Heart right ventricle (tissue), 16 donors: ENCODE results near the gene SLC12A3. TPM values are rescaled to one million over a fixed set of nuclear protein-coding genes. Genes with fewer than 3 reads are reported as not detected.

Experiments used
- ATAC-seq, 8 donors: fragments of 200-7000 bp; cut with Tn5 transposase; one replicate each; pipeline ENCODE4 v1.9.1; 2020; ENCODE audit warnings: mild to moderate bottlenecking in 8 of 8, moderate library complexity in 8 of 8, moderate number of reproducible peaks in 1 of 8
- DNase-seq, 2 donors: peaks; one replicate each; pipeline ENCODE4 v3.0.0-alpha.2; 2020
- H3K27ac ChIP-seq, 10 donors: fragments of 200-600 bp; sonication (generic) in 2 of 10; one replicate each; pipeline versions ENCODE4 v1.5.0 to v1.8.0; 2020 to 2022; ENCODE audit warnings: mild to moderate bottlenecking in 3 of 10
- H3K27me3 ChIP-seq, 7 donors: fragments of 200-600 bp; one replicate each; pipeline ENCODE4 v1.8.0; 2021 to 2022; ENCODE audit warnings: mild to moderate bottlenecking in 2 of 7
- H3K36me3 ChIP-seq, 9 donors: fragments of 200-600 bp; sonication (generic) in 1 of 9; one replicate each; pipeline versions ENCODE4 v1.5.0 to v1.8.0; 2020 to 2022; ENCODE audit warnings: mild to moderate bottlenecking in 2 of 9
- H3K4me1 ChIP-seq, 9 donors: fragments of 200-600 bp; sonication (generic) in 1 of 9; one replicate each; pipeline versions ENCODE4 v1.5.0 to v1.8.0; 2020 to 2022; ENCODE audit warnings: mild to moderate bottlenecking in 4 of 9
- H3K4me3 ChIP-seq, 10 donors: fragments of 200-600 bp; sonication (generic) in 2 of 10; one replicate each; pipeline versions ENCODE4 v1.5.0 to v1.8.0; 2020 to 2022; ENCODE audit warnings: mild to moderate bottlenecking in 7 of 10, moderate library complexity in 2 of 10
- H3K9me3 ChIP-seq, 11 donors: fragments of 200-600 bp in 10 of 11; sonication (generic) in 2 of 11; one replicate each; pipeline versions ENCODE4 v1.5.0 to v1.8.0; 2013 to 2022; ENCODE audit warnings: mild to moderate bottlenecking in 2 of 11, control low read depth in 1 of 11, moderate library complexity in 1 of 11
- WGBS, 2 donors: extraction: QIAGEN DNeasy Blood & Tissue Kit; methylation state at CpG; one replicate each; pipeline ENCODE4 v1.1.7; 2013; ENCODE audit warnings: inconsistent platforms in 1 of 2; 5-methylcytosine and 5-hydroxymethylcytosine counted together
- intact Hi-C, 10 donors: fragments of 100-400 bp; cut with DNase I; formaldehyde crosslinking; loops; one replicate each; pipeline versions ENCODE4 v1.11.1 to v1.14.2; 2022
- polyA plus RNA-seq, 2 donors: library from polyadenylated mRNA; stranded (reverse); fragments of 200-250 nt; gene quantifications; one replicate each; pipeline ENCODE4 v1.2.3, GENCODE V29; 2013
- total RNA-seq, 10 donors: library from RNA; stranded (reverse); fragmentation: NEBNext Ultra II Directional in 3 of 10; extraction: Animal tissue kit (Norgen Biotek cat#: 25700) in 3 of 10; gene quantifications; one replicate each; pipeline versions ENCODE4 v1.2.1 to v1.2.4, GENCODE V29; 2021 to 2023
- TF ChIP-seq, protein P1 (sequence below), 9 donors: fragments of 200-600 bp; sonication (generic) in 2 of 9; IDR thresholded peaks; one replicate each; pipeline versions ENCODE4 v1.5.0 to v1.8.0; 2021 to 2022; ENCODE audit warnings: antibody characterized with exemption in 9 of 9, mild to moderate bottlenecking in 5 of 9, moderate library complexity in 1 of 9
- donor health status: Arrhythmogenic right ventricular cardiomyopathy.
- donor health status: ischemic (EF 13 %, LVEDD 7.1; RV severe dilation, severe dysfunction).
- donor health status: healthy with polysubstance abuse.
- donor health status: DM: no; HTN: yes; CAD: no.
- donor health status: DM: no; HTN: no; CAD: no.
- donor health status: ischemic (EF 25% LVEDD 6.9; RV normal size, moderate dysfunction).
- donor health status: ischemic (EF 25% LVEDD 5.7; RV mildly dilated, moderate dysfunction).
- donor health status: healthy.
- donor health status: DM: yes; HTN: yes; CAD: no.
- donor health status: Ischemic cardiomyopathy.
- donor health status: ischemic (EF 35%, LVEDD 5.7; RV mildly dilated, moderate dysfunction).
- donor health status: nonischemic (EF 11% LVEDD 7.7; RV severe dilation, severe dysfunction).
- donor health status: DM: yes; HTN: yes; CAD: no.
- donor health status: PGD.
- donor health status: ischemic (EF 29% LVEDD 5.4; RV normal size, mild dysfunction).
- donor health status: nonischemic (EF 23%, LVEDD 6.1; RV moderate dilation, normal function).

Gene SLC12A3
- total and polyA plus RNA-seq, 12 donors: not detected

GRCh38 chr16:56879276-56879675 lies 14.3 kb downstream of the SLC12A3 start:
- no peak for ATAC-seq
- Histone ChIP-seq H3K36me3 (no peaks in the 10 kb centered on the region), H3K4me1 (no peaks in the 10 kb centered on the region), H3K4me3 (no peak overlapping the region), H3K27ac (no peak overlapping the region), H3K27me3 (no peaks in the 10 kb centered on the region), H3K9me3 (no peaks in the 10 kb centered on the region)
- WGBS, 2 donors: 91 to 93% methylated on average over 9 of the region's 9 CpGs
- TF ChIP-seq, protein P1, sequence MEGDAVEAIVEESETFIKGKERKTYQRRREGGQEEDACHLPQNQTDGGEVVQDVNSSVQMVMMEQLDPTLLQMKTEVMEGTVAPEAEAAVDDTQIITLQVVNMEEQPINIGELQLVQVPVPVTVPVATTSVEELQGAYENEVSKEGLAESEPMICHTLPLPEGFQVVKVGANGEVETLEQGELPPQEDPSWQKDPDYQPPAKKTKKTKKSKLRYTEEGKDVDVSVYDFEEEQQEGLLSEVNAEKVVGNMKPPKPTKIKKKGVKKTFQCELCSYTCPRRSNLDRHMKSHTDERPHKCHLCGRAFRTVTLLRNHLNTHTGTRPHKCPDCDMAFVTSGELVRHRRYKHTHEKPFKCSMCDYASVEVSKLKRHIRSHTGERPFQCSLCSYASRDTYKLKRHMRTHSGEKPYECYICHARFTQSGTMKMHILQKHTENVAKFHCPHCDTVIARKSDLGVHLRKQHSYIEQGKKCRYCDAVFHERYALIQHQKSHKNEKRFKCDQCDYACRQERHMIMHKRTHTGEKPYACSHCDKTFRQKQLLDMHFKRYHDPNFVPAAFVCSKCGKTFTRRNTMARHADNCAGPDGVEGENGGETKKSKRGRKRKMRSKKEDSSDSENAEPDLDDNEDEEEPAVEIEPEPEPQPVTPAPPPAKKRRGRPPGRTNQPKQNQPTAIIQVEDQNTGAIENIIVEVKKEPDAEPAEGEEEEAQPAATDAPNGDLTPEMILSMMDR (IDR thresholded peaks at IDR 0.05): no peak
- DNase-seq: no peak
- intact Hi-C loops: loop anchor here in 2 of 10 donors (10.0 kb wide), 2 partner anchors 146 to 286 kb away; no protein-coding TSS in a partner anchor

DNA sequence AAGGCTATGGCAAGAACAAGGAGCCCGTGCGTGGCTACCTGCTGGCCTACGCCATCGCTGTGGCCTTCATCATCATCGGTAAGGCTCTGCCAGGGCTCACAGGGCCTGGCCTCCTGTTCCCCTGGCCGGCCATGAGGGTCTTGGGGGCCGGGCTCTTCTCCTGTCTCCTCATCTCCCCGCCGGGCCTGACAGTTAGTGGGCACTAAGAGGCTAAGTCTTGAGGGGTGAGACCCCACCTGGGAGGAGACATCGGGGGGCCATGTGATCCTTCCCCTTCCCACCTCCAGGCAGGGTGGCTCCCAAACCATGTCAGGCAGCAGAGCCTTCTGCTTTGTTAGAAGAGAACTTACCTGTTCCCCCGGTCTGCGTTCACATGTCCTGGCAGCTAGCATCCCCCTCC lies 15.2 kb downstream of the SLC12A3 start:
- Histone ChIP-seq H3K27ac (no peak overlapping the region), H3K9me3 (no peaks in the 10 kb centered on the region), H3K4me1 (no peaks in the 10 kb centered on the region), H3K36me3 (no peaks in the 10 kb centered on the region), H3K4me3 (no peak overlapping the region), H3K27me3 (no peaks in the 10 kb centered on the region)
- intact Hi-C loops: no loop called here
- ATAC-seq (no peak), DNase-seq (no peak)
- WGBS, 2 donors: 85 to 94% methylated on average over 12 of the region's 12 CpGs
- TF ChIP-seq, protein P1 (IDR thresholded peaks at IDR 0.05): no peak

DNA sequence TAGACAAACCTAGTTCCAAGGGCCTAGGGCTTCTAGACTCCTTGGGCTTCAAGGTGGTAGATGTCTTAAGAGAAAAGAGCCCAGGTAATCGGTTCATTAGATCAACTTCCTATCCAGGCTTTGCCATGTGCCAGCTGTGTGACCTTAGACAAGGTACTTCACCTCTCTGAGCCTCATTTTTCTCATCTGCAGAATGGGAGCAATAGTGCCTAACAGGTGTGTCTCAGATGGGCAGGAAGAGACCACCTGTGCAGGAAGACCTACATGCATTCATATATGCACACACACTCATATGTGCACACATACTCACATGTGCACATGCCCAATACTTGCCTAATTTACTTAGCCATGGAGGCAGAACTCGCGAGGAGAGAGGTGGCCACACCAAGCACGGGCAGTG lies 15.7 kb downstream of the SLC12A3 start:
- 88% methylated on average over 4 of the region's 4 CpGs for WGBS, 2 donors
- DNase-seq (no peak), ATAC-seq (no peak)
- Histone ChIP-seq H3K27me3 (no peaks in the 10 kb centered on the region), H3K4me3 (no peak overlapping the region), H3K9me3 (no peaks in the 10 kb centered on the region), H3K27ac (no peak overlapping the region), H3K4me1 (no peaks in the 10 kb centered on the region), H3K36me3 (no peaks in the 10 kb centered on the region)
- intact Hi-C loops: no loop called here
- TF ChIP-seq, protein P1 (IDR thresholded peaks at IDR 0.05): no peak

GRCh38 chr16:56882077-56882800 lies 17.2 kb downstream of the SLC12A3 start:
- intact Hi-C loops: no loop called here
- WGBS, 2 donors: 83 to 85% methylated on average over 8 of the region's 8 CpGs
- H3K36me3 ChIP-seq: no peaks in the 10 kb centered on the region
- TF ChIP-seq, protein P1 (IDR thresholded peaks at IDR 0.05): no peak
- ATAC-seq (no peak), DNase-seq (no peak)
- H3K4me3 ChIP-seq: no peak overlapping the region
- H3K27ac ChIP-seq: no peak overlapping the region
- H3K9me3 ChIP-seq: no peaks in the 10 kb centered on the region
- H3K4me1 ChIP-seq: no peaks in the 10 kb centered on the region
- no peaks in the 10 kb centered on the region for H3K27me3 ChIP-seq
